Activated naive CD4-positive, alpha-beta T cell treated with anti-CD3 and anti-CD28 coated beads, Interleukin-2, amount 50 U/mL, for 24 hours (primary cell): ENCODE data around the gene DNAI1.

ENCODE experiments used
- H3K27ac Mint-ChIP-seq: one replicate; pipeline ENCODE4 v1.8.0; 2021; ENCODE audit warnings: mild to moderate bottlenecking, mixed read lengths
- H3K27me3 Mint-ChIP-seq: one replicate; pipeline ENCODE4 v1.8.0; 2021; ENCODE audit warnings: mixed read lengths
- H3K36me3 Mint-ChIP-seq: one replicate; pipeline ENCODE4 v1.8.0; 2021; ENCODE audit warnings: mixed read lengths
- H3K4me1 Mint-ChIP-seq: one replicate; pipeline ENCODE4 v1.8.0; 2021; ENCODE audit warnings: mixed read lengths
- H3K4me3 Mint-ChIP-seq: one replicate; pipeline ENCODE4 v1.8.0; 2021; ENCODE audit warnings: mild to moderate bottlenecking, mixed read lengths
- H3K9me3 Mint-ChIP-seq: one replicate; pipeline ENCODE4 v1.8.0; 2021; ENCODE audit warnings: mixed read lengths

DNAI1 gene

GRCh38 chr9:34550016-34550680 is 91.5 kb downstream of the DNAI1 start:
- H3K36me3 Mint-ChIP-seq, result no peaks in the 10 kb centered on the region
- H3K27me3 Mint-ChIP-seq, result peaks cover 9% of the 10 kb centered on the region
- no peak overlapping the region for H3K4me3 Mint-ChIP-seq
- H3K4me1 Mint-ChIP-seq, result no peaks in the 10 kb centered on the region
- no peaks in the 10 kb centered on the region for H3K9me3 Mint-ChIP-seq
- H3K27ac Mint-ChIP-seq, result no peak overlapping the region

GRCh38 chr9:34550681-34551270 is 92.2 kb downstream of the DNAI1 start:
- no peak overlapping the region for H3K4me3 Mint-ChIP-seq

GRCh38 chr9:34551751-34552605 is 93.4 kb downstream of the DNAI1 start:
- H3K27me3 Mint-ChIP-seq, result peaks cover 10% of the 10 kb centered on the region
- H3K36me3 Mint-ChIP-seq, result no peaks in the 10 kb centered on the region
- H3K4me3 Mint-ChIP-seq, result no peak overlapping the region
- H3K9me3 Mint-ChIP-seq, result no peaks in the 10 kb centered on the region
- H3K4me1 Mint-ChIP-seq, result no peaks in the 10 kb centered on the region
- no peak overlapping the region for H3K27ac Mint-ChIP-seq

More at GRCh38 chr9:34550681-34551270, 92.2 kb downstream of the DNAI1 start:
- Mint-ChIP-seq H3K36me3 (no peaks in the 10 kb centered on the region), H3K9me3 (no peaks in the 10 kb centered on the region), H3K27ac (no peak overlapping the region), H3K27me3 (peaks cover 9% of the 10 kb centered on the region), H3K4me1 (no peaks in the 10 kb centered on the region)

- no peak overlapping the region for H3K27ac Mint-ChIP-seq
- no peaks in the 10 kb centered on the region for H3K4me1 Mint-ChIP-seq
- peaks cover 7% of the 10 kb centered on the region for H3K27me3 Mint-ChIP-seq
- H3K4me3 Mint-ChIP-seq, result no peak overlapping the region
- H3K9me3 Mint-ChIP-seq, result no peaks in the 10 kb centered on the region
- no peaks in the 10 kb centered on the region for H3K36me3 Mint-ChIP-seq
Measured at GRCh38 chr9:34552606-34552981, 94.0 kb downstream of the DNAI1 start.

GRCh38 chr9:34552986-34553385 is 94.4 kb downstream of the DNAI1 start:
- Mint-ChIP-seq H3K36me3 (no peaks in the 10 kb centered on the region), H3K27me3 (peaks cover 6% of the 10 kb centered on the region), H3K9me3 (no peaks in the 10 kb centered on the region), H3K4me3 (no peak overlapping the region), H3K4me1 (no peaks in the 10 kb centered on the region), H3K27ac (no peak overlapping the region)

GRCh38 chr9:34553511-34554021 is 95.0 kb downstream of the DNAI1 start:
- H3K27me3 Mint-ChIP-seq, result peaks cover 6% of the 10 kb centered on the region
- no peak overlapping the region for H3K27ac Mint-ChIP-seq
- H3K4me3 Mint-ChIP-seq, result no peak overlapping the region
- no peaks in the 10 kb centered on the region for H3K4me1 Mint-ChIP-seq
- no peaks in the 10 kb centered on the region for H3K9me3 Mint-ChIP-seq
- no peaks in the 10 kb centered on the region for H3K36me3 Mint-ChIP-seq

- Mint-ChIP-seq H3K4me3 (no peak overlapping the region), H3K27ac (no peak overlapping the region), H3K9me3 (no peaks in the 10 kb centered on the region), H3K27me3 (peaks cover 9% of the 10 kb centered on the region), H3K4me1 (no peaks in the 10 kb centered on the region), H3K36me3 (no peaks in the 10 kb centered on the region)
Measured at GRCh38 chr9:34554211-34555001, 95.8 kb downstream of the DNAI1 start.

GRCh38 chr9:34555002-34555348 is 96.4 kb downstream of the DNAI1 start:
- Mint-ChIP-seq H3K36me3 (no peaks in the 10 kb centered on the region), H3K9me3 (no peaks in the 10 kb centered on the region), H3K27ac (no peak overlapping the region), H3K27me3 (peaks cover 9% of the 10 kb centered on the region), H3K4me1 (no peaks in the 10 kb centered on the region), H3K4me3 (no peak overlapping the region)

GRCh38 chr9:34555500-34555899 is 96.9 kb downstream of the DNAI1 start:
- Mint-ChIP-seq H3K9me3 (no peaks in the 10 kb centered on the region), H3K4me1 (no peaks in the 10 kb centered on the region), H3K4me3 (no peak overlapping the region), H3K27ac (no peak overlapping the region), H3K36me3 (no peaks in the 10 kb centered on the region), H3K27me3 (peaks cover 13% of the 10 kb centered on the region)

GRCh38 chr9:34555936-34556525 is 97.4 kb downstream of the DNAI1 start:
- H3K9me3 Mint-ChIP-seq, result no peaks in the 10 kb centered on the region
- H3K4me1 Mint-ChIP-seq, result no peaks in the 10 kb centered on the region
- peaks cover 13% of the 10 kb centered on the region for H3K27me3 Mint-ChIP-seq
- H3K36me3 Mint-ChIP-seq, result no peaks in the 10 kb centered on the region
- H3K4me3 Mint-ChIP-seq, result no peak overlapping the region
- no peak overlapping the region for H3K27ac Mint-ChIP-seq

GRCh38 chr9:34556949-34557348 is 98.3 kb downstream of the DNAI1 start:
- Mint-ChIP-seq H3K4me3 (no peak overlapping the region), H3K36me3 (no peaks in the 10 kb centered on the region), H3K27me3 (peaks cover 13% of the 10 kb centered on the region), H3K9me3 (no peaks in the 10 kb centered on the region), H3K27ac (no peak overlapping the region), H3K4me1 (no peaks in the 10 kb centered on the region)

GRCh38 chr9:34557426-34558321 is 99.1 kb downstream of the DNAI1 start:
- H3K27ac Mint-ChIP-seq, result no peak overlapping the region
- H3K27me3 Mint-ChIP-seq, result peaks cover 13% of the 10 kb centered on the region
- no peaks in the 10 kb centered on the region for H3K9me3 Mint-ChIP-seq
- H3K4me1 Mint-ChIP-seq, result no peaks in the 10 kb centered on the region
- no peak overlapping the region for H3K4me3 Mint-ChIP-seq
- H3K36me3 Mint-ChIP-seq, result no peaks in the 10 kb centered on the region

- no peaks in the 10 kb centered on the region for H3K9me3 Mint-ChIP-seq
- no peak overlapping the region for H3K4me3 Mint-ChIP-seq
- no peak overlapping the region for H3K27ac Mint-ChIP-seq
- peaks cover 13% of the 10 kb centered on the region for H3K27me3 Mint-ChIP-seq
- H3K4me1 Mint-ChIP-seq, result no peaks in the 10 kb centered on the region
- H3K36me3 Mint-ChIP-seq, result no peaks in the 10 kb centered on the region
Measured at GRCh38 chr9:34558364-34558763, 99.8 kb downstream of the DNAI1 start.

- no peaks in the 10 kb centered on the region for H3K4me1 Mint-ChIP-seq
- H3K9me3 Mint-ChIP-seq, result no peaks in the 10 kb centered on the region
- no peaks in the 10 kb centered on the region for H3K36me3 Mint-ChIP-seq
- H3K4me3 Mint-ChIP-seq, result no peak overlapping the region
- no peak overlapping the region for H3K27ac Mint-ChIP-seq
- H3K27me3 Mint-ChIP-seq, result peaks cover 13% of the 10 kb centered on the region
Measured at GRCh38 chr9:34558919-34559623, 100.5 kb downstream of the DNAI1 start.
